K562 (cell line): ENCODE measurements around the gene YTHDF1. TPM values are rescaled to one million over a fixed set of nuclear protein-coding genes. Genes with fewer than 3 reads are reported as not detected.

Experiments
- ARID2 ChIP-seq: fragments of 450-650 bp; IDR thresholded peaks from 2 replicates; pipeline ENCODE4 v1.6.1; 2017; ENCODE audit warnings: antibody characterized with exemption, mild to moderate bottlenecking
- CCAR2 ChIP-seq: fragments of 200-400 bp; formaldehyde crosslinking; IDR thresholded peaks from 2 replicates; pipeline ENCODE4 v1.6.1; 2017; ENCODE audit warnings: mild to moderate bottlenecking, low read depth, low read length
- CCNT2 ChIP-seq: IDR thresholded peaks from 2 replicates; pipeline ENCODE4 v1.6.1; 2011; ENCODE audit warnings: borderline replicate concordance, low read depth, mild to moderate bottlenecking, moderate library complexity, mixed read lengths, low read length; ENCODE audit not compliant: insufficient read length; ENCODE audit errors: extremely low read depth
- CREB3 ChIP-seq: fragments of 450-650 bp; conservative IDR thresholded peaks from 2 replicates; pipeline ENCODE4 v1.6.1; 2016; ENCODE audit warnings: missing genetic modification characterization, low read depth, mild to moderate bottlenecking, missing compliant biosample characterization, moderate library complexity
- DEAF1 ChIP-seq: fragments of 450-650 bp; formaldehyde crosslinking; IDR thresholded peaks from 2 replicates; pipeline ENCODE4 v1.4.0; 2020; ENCODE audit warnings: mild to moderate bottlenecking, moderate library complexity
- ERF ChIP-seq: fragments of 450-650 bp; formaldehyde crosslinking; IDR thresholded peaks from 2 replicates; pipeline ENCODE4 v1.4.0; 2020; ENCODE audit warnings: mild to moderate bottlenecking, mixed read lengths
- HOXB6 ChIP-seq: fragments of 250-450 bp; sonication (Bioruptor Pico); IDR thresholded peaks from 2 replicates; pipeline ENCODE4 v1.5.1; 2022; ENCODE audit warnings: mild to moderate bottlenecking, borderline replicate concordance
- IFI16 ChIP-seq: fragments of 250-450 bp; sonication (Bioruptor Pico); IDR thresholded peaks from 2 replicates; pipeline ENCODE4 v2.1.2; 2022; ENCODE audit warnings: mild to moderate bottlenecking, inconsistent platforms
- MAZ ChIP-seq, 2 experiments: fragments of 450-650 bp in 1 of 2; sonication (generic) in 1 of 2; formaldehyde crosslinking; IDR thresholded peaks in 1 of 2; conservative IDR thresholded peaks in 1 of 2; 2 replicates each; pipeline versions ENCODE4 v1.4.0 to v1.5.0; 2020; ENCODE audit warnings: mild to moderate bottlenecking in 1 of 2, missing genetic modification reagents in 1 of 2
- MIER1 ChIP-seq: fragments of 450-650 bp; IDR thresholded peaks from 2 replicates; pipeline ENCODE4 v1.6.1; 2016; ENCODE audit warnings: antibody characterized with exemption, mild to moderate bottlenecking, low read depth
- RNF219 ChIP-seq: fragments of 250-450 bp; sonication (Bioruptor Pico); IDR thresholded peaks from 2 replicates; pipeline ENCODE4 v1.5.0; 2022; ENCODE audit warnings: mild to moderate bottlenecking
- SMAD1 ChIP-seq: fragments of 150-350 bp; IDR thresholded peaks from 2 replicates; pipeline ENCODE4 v1.6.1; 2014; ENCODE audit warnings: low read length, low read depth; ENCODE audit not compliant: partially characterized antibody
- SRSF7 ChIP-seq: fragments of 200-400 bp; formaldehyde crosslinking; optimal IDR thresholded peaks from 2 replicates; pipeline ENCODE3; 2017; ENCODE audit warnings: mild to moderate bottlenecking, low read depth, low read length
- TCF15 ChIP-seq: fragments of 250-450 bp; sonication (Bioruptor Pico); IDR thresholded peaks from 2 replicates; pipeline ENCODE4 v1.8.0; 2022; ENCODE audit warnings: moderate library complexity, mild to moderate bottlenecking, inconsistent platforms
- USF1 ChIP-seq: sonication (generic); formaldehyde crosslinking; IDR thresholded peaks from 2 replicates; pipeline ENCODE4 v1.9.0; 2022; ENCODE audit warnings: mild to moderate bottlenecking, missing genetic modification reagents
- XRCC5 ChIP-seq: fragments of 200-400 bp; formaldehyde crosslinking; IDR thresholded peaks from 2 replicates; pipeline ENCODE4 v1.6.1; 2017; ENCODE audit warnings: low read depth, mild to moderate bottlenecking, low read length
- ZBTB12 ChIP-seq: fragments of 250-450 bp; sonication (Bioruptor Pico); IDR thresholded peaks from 2 replicates; pipeline ENCODE4 v1.4.0; 2020
- ZBTB2 ChIP-seq: fragments of 450-650 bp; IDR thresholded peaks from 2 replicates; pipeline ENCODE4 v1.6.1; 2016; ENCODE audit warnings: antibody characterized with exemption
- ZNF707 ChIP-seq: fragments of 250-450 bp; sonication (Bioruptor Pico); conservative IDR thresholded peaks from 2 replicates; pipeline ENCODE4 v1.8.0; 2022; ENCODE audit warnings: inconsistent platforms, mild to moderate bottlenecking, moderate library complexity
- polyA plus RNA-seq, 8 experiments: library from polyadenylated mRNA; depleted of rRNA in 4 of 8; stranded (reverse) in 5 of 8; unstranded in 3 of 8; fragments of >200 nt; fragmentation: Nextera tagmentation in 2 of 8; fragmentation: Illumina TruSeq in 1 of 8; extraction: Ambion mirVana in 2 of 8; extraction: Trizol in 1 of 8; gene quantifications; 2 replicates each; pipeline versions ENCODE4 v1.2.1 to v1.2.3, GENCODE V29; 2011 to 2014; ENCODE audit warnings: inconsistent platforms in 1 of 8, missing spikeins in 1 of 8
- total RNA-seq, 7 experiments: library from RNA; depleted of rRNA in 6 of 7; stranded (reverse); fragments of >200 nt in 6 of 7; fragmentation: Illumina TruSeq in 2 of 7; extraction: Trizol in 2 of 7; gene quantifications; 2 replicates each; pipeline versions ENCODE4 v1.2.1 to v1.2.3, GENCODE V29; 2011 to 2021; ENCODE audit warnings: low replicate concordance in 1 of 7

YTHDF1 gene
- total and polyA plus RNA-seq, 9 of the 15 experiments (the other 6 are each of a cell fraction or from before 2014, with no cell fraction given): 10.1 to 42.4 (median 27.8) TPM

- no peak for TF ChIP-seq DEAF1 (CRISPR knock-in tag)
- peak; percentile 49; the same call in 1 of the 2 replicates for TF ChIP-seq ZBTB12
- TF ChIP-seq CCAR2: no peak
- TF ChIP-seq ZBTB2: no peak
- TF ChIP-seq ZNF707 (CRISPR knock-in tag): peak; percentile 61; the same call in 1 of the 2 replicates
- TF ChIP-seq ARID2: no peak
- peak; percentile 93 for TF ChIP-seq CREB3 (tag)
- TF ChIP-seq MIER1: no peak
- no peak for TF ChIP-seq XRCC5
- 0 out of 2 replicates have a peak, but pooled peaks have one; percentile 11 for TF ChIP-seq HOXB6
- no peak for TF ChIP-seq SMAD1
- no peak for TF ChIP-seq USF1 (CRISPR knock-in tag)
- peak; percentile 83; the same call in 1 of the 2 replicates for TF ChIP-seq RNF219
- TF ChIP-seq SRSF7: no peak
- TF ChIP-seq TCF15 (CRISPR knock-in tag): peak; percentile 89
- peak; percentile 82 for TF ChIP-seq IFI16 (CRISPR knock-in tag)
- peak; percentile 84; the same call in 1 of the 2 replicates for TF ChIP-seq ERF (CRISPR knock-in tag)
- no peak for TF ChIP-seq CCNT2
- TF ChIP-seq MAZ (CRISPR knock-in tag; conservative IDR thresholded peaks at IDR 0.05 in 1 of 2, IDR thresholded peaks at IDR 0.05 in 1 of 2): peak in 1 of 2 experiments; percentile 58; a peak in 2 of 4 replicates
Measured at GRCh38 chr20:63264000-63264399, 48.1 kb upstream of the YTHDF1 start (continued).
